Measurements from ENCODE around the gene TSHZ2. TPM values are rescaled to one million over a fixed set of nuclear protein-coding genes. Genes with fewer than 3 reads are reported as not detected.

TSHZ2 gene
- total RNA-seq, 4 donors from 2014 or later = 28.6 to 40.1 (median 35.5) TPM

DNA sequence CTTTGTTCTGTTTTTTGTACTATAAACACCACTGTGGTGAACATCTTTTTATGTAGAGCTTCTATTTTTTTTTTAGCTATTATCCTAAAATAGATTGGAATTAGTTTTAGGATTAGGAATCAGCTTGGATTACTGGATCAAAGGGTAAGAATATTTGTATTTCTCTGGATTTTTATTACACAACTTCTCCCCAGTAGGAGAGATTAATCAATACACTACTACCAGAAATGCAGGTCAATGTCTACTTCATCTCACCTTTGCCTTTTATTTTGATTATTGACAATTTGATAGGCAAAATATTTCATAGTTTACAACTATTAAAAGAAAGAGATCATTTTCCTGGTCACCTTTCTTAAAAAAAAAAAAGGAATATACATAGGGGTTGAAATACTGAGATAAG is 191.9 kb downstream of the TSHZ2 start:
- no peak for TF ChIP-seq CTCF (IDR thresholded peaks at IDR 0.05; ENCODE audit: low read depth)

DNA sequence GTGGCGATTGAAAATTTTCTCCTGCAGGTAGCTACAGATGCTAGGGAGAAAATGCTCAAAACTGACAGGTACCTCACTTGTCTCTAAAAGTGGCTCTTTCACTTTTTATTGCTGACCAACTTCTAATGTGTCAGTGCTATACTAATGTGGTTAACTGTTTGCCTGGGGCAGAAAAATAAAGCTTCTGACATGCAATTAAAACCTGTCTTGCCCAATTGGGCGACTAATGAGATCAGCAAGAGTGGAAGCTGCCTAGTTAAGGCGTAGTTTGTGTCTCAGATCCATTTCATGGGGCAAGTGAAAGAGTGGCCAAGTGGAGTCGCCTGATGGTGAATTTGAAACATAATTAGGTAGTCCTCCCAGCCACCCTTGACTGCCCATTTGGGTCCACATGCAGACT is 193.3 kb downstream of the TSHZ2 start:
- no peak for TF ChIP-seq CTCF (IDR thresholded peaks at IDR 0.05; ENCODE audit: low read depth)

- no peak for TF ChIP-seq CTCF (IDR thresholded peaks at IDR 0.05; ENCODE audit: low read depth)
Observed at GRCh38 chr20:53168491-53168890, 196.3 kb downstream of the TSHZ2 start.

- no peak for TF ChIP-seq CTCF (IDR thresholded peaks at IDR 0.05; ENCODE audit: low read depth)
Observed at GRCh38 chr20:53170196-53170595, 198.0 kb downstream of the TSHZ2 start.

GRCh38 chr20:53171065-53171464 is 198.9 kb downstream of the TSHZ2 start:
- no peak for TF ChIP-seq CTCF (IDR thresholded peaks at IDR 0.05; ENCODE audit: low read depth)

GRCh38 chr20:53174454-53174853 is 202.3 kb downstream of the TSHZ2 start:
- TF ChIP-seq CTCF (IDR thresholded peaks at IDR 0.05; ENCODE audit: low read depth) = no peak

DNA sequence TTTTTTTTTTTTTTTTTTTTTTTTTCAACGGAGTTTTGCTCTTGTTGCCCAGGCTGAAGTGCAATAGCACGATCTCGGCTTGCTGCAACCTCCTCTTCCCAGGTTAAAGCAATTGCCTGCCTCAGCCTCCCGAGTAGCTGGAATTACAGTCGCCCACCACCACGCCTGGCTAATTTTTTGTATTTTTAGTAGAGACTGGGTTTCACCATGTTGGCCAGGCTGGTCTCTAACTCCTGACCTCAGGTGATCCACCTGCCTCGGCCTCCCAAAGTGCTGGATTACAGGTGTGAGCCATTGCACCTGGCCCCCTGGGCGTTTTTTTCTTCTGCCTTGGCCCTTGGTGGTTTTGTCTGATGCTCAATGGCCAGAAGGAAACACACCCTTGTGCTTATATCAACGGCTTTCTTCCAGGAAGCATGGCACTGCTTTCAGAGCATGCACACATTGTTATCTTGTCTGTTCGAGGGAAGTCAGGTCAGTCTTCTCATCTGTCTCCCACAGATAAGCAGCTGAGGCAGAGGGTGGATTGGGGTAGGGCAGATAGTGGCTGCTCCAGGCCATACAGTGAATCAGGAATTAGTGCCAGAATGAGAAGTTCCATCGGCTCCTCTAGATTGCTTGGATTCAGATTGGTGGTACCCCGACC is 203.1 kb downstream of the TSHZ2 start:
- TF ChIP-seq CTCF (IDR thresholded peaks at IDR 0.05; ENCODE audit: low read depth) = no peak
